Activated CD4-positive, alpha-beta T cell treated with anti-CD3 and anti-CD28 coated beads, Interleukin-2, amount 50 U/mL, for 16 hours (primary cell): Measurements from ENCODE around the gene FTO.
A peak's percentile ranks its signal among the peaks of the same experiment; 100 is the strongest.

ENCODE experiments used
- DNase-seq: peaks from one replicate; pipeline ENCODE4 v3.0.0-alpha.2; 2020

Gene FTO

DNA sequence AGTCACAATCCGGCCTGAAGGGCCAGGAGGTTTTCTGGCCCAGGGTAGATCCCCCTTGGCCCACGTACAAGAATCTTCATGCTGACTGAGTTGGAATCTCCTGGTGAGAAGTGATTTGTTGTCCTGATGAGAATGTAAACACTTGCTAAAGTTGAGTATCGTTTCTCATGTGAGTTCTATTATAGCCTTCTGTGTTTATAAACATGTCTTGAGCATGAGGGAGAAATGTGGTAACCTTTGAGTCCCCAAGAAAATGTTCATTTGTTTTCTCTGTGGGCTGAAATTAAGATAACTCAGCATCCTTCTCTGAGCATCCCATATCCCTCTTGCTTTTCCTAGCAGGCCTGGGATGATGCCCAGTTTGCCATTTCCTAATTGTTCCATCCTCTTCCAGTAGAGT lies 204.8 kb downstream of the FTO start:
- no peak for DNase-seq

DNA sequence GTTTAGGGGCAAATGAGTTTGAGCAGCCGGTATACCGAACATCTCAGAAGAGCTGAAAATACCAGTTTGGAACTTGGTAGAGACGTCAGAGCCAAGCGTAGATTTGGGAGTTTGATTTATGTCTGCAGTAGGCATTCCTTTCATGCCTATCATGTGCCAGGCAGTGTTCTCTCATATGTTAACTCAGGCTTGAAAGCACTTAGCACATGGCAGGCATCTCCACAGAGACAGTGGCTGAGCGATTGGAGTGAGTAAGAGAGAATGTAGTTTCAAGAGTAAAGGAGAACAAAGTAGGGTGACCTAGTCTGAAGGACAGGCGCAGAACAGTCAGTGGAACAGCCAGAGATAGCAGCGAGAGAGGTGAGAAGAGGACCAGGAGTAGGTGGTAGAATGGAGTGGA lies 207.0 kb downstream of the FTO start:
- DNase-seq, result no peak

DNA sequence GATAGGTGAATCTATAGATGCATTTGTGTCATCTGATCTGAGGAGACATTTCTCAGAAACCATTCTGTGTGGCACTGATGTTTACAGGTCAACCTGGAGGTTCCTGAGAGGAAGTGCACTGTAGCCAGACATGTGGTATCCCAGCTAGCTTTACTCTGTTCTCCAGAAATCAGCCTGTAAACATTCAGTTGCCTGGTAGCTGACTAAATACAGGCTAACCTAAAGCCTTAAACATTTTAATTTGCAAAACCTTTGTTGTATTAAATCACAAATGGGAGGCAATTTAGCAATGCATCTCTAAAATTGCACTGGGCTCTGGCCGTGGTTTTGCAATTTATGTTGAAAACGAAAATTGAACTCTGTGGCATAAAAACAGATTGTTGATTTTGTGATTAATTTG lies 207.6 kb downstream of the FTO start:
- no peak for DNase-seq

DNA sequence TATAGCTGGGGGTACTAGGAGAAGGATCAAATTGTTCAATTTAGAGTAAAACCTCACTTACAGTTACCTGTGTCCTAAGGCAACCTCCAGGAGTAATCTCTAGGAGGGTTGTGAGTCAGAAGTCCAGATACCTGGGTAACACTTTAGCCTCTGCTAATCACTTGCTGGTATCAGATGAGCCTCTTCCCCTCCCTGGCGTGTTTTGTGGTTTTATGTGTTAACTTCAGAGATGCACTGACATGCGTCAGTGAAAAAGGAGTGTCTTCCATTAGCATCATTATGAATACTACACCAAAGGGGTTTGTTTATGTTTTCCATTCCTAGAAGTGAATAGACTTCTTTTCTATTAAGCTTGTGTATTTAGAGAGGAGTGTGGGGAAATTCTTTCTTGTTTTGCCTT lies 208.2 kb downstream of the FTO start:
- DNase-seq, result peak; percentile 71

DNA sequence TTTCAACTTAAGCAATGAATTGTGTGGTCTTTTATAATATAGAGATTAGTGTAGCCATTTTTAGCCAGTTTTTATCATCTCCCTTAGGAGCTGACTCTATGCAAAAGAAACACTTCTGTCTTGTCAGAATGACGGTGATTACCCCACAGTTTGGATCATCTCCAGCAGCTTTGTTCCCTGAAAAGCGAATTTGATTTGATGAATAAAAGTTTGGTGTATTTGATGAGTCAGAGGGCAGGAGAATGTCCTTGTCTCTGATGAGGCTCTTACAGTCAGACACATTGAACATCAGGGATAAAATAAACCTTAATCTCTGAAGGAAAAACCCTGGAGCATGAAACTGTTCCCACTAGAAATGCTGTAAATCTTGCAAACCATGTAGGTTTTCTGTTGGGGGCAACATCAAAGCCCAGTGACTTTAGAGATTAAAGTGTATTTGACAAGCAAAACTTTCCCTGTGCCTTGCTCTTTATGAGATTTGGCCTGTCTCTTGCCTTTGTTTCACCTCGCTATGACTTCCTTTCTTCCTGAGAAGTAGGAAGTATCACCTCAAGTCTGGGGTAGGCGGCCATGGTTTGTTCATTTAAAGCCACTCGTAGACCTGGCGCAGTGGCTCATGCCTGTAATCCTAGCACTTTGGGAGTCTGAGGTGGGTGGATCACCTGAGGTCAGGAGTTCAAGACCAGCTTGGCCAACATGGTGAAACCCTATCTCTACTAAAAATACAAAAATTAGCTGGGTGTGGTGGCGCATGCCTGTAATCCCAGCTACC lies 209.3 kb downstream of the FTO start:
- no peak for DNase-seq

DNA sequence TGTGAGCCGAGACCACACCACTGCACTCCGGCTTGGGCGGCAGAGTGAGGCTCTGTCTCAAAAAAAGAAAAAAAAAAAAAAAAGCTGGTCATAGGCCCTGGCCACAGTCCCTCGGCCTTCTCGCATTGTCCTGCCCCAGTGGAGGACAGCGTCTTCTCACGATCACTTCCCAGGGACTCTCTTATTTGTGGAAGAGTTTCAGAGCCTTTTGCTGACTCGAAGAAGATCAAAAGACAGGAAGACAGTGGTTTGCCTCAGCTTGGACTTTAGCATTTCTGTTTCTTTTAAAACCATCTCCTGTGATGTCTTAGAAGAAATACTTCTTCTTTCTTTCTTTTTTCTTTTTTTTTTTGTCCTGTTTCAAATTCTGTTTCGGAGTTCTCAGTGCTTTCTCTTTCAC lies 210.0 kb downstream of the FTO start:
- DNase-seq, result no peak

DNA sequence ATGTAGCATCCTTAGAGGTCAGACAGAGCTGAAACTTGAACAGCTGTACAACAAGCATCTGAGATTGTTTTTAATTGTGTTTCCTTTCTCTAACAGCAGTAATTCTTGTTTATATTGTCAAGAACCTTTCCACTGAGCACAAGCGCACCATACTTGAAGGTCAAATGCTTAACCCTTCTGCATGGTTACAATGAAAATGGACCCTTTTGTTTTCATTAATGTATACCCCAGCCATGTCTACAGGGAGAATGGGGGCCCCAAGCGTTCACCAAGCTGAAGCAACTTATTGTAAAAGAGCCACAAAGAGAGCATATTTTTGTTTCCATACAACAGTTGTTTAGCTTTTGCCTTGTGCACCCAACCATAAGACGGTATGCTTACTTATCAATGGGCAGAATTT lies 210.8 kb downstream of the FTO start:
- DNase-seq, result no peak

DNA sequence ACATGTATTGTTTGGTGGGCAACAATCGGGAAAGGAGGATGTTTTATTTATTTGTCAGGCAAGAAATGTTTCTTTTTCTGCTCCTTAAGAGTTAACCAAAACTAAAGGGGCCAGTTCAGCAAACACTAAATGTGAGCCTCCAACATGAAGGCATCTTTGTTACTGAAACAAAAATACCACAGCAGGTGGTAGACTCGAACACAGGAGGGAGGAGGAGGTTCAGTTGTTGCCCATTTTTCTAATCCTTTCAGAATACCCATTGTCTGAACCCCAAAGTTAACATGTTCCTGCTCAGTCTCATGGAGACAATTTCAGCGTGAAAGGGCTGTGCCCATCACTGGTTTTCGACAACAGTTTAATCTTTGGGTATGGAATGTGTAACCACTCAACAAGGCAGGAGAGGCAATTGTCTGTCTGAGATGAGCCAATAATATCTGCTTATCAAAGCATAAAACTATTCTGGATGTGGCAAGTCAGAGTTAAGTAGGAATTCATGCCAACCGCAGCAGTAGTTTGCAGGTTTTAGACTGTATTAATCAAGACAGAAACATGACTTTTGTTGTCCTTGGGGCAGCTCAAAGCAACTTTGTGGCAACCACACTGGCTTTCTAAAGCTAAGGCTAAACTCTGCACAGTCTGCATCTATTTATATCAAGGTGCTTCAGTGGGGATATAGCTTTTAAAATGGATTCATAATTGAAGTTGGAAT lies 211.7 kb downstream of the FTO start:
- no peak for DNase-seq

DNA sequence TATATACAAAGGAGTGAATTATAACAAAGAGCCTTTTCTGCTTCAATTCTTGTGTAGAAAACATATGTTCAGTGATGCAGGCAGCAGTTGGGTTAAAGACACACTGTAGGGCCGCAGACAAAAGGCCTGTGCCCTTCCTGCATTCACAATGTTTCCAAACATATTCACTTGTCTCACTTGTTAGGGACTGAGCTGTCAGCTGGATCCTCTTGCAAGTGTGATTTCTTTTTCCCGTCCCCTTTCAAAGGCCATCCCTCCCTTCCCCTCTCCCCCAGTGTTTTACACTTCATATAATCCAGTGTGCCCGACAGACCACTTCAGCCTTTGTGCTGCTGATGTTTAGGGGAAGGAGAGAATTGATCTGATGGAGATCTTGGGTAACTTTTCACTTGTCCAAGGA lies 217.0 kb downstream of the FTO start:
- no peak for DNase-seq

DNA sequence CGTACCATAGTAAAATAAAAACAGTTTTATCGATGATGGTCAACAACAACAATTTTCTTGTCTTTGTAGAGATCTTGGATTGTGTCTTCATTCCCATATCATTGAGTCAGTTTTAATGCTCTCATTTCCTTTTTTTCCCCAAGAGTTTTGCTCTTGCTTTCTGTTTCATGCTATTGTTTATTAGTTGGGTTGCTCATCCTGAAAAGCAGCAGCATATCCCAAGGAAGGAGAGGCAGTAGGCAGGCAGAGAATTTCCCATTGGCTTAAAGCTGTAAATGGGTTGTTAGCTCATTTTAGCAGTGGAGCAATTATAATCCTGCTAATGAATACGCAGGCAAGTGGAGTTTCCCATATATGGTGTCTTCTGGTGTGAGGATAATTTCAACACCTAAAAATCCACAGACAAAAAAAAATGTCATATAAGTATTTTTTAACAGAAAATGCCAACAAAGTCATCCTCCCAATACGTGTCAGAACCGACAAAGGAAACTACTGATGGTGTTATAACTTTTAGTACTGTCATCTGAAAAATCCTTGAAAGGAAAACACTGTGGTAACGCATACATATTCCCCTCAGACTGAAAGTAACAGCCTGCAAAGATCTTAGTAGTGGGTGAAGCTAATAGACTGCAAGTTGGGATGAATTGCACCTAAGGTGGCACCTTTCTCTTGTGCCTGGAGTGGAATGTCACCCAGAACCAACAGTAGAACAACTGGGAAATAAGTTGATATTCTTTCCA lies 218.3 kb downstream of the FTO start:
- DNase-seq, result no peak

DNA sequence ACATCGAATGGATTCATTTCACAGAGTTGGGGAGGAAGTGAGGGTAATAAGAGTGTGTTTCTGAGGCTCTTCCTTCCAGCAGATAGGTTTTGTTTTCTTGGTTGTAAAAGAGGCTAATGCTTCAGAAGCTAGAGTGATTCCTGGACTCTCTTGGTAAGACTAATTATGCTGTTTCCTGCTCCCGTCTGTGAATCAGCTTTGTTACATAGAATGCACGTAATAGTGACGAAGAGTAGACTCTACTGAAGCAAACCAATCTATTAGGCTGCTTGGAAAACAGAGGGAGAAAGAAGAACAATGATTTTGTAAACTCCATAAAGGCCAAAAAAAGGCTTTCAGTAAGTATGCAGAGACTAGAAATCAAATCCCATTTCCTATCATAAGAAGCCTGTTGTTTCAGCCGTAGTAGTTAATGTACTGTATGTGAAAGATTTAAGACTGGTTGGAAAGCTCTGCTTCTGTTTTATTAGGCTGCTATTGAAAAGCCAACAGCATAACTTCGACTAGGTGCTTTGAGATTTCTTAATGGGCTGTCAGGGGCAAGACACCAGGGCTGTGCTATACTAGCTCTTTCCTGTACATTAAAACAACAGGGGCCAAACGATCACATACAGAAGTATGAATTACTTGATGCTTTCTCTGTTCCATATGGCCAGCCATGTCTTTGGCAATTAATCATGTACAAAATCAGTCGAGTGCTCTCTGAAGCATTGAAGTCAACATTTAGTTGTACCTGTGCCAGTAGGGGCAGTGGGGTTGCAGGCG lies 219.0 kb downstream of the FTO start:
- no peak for DNase-seq

DNA sequence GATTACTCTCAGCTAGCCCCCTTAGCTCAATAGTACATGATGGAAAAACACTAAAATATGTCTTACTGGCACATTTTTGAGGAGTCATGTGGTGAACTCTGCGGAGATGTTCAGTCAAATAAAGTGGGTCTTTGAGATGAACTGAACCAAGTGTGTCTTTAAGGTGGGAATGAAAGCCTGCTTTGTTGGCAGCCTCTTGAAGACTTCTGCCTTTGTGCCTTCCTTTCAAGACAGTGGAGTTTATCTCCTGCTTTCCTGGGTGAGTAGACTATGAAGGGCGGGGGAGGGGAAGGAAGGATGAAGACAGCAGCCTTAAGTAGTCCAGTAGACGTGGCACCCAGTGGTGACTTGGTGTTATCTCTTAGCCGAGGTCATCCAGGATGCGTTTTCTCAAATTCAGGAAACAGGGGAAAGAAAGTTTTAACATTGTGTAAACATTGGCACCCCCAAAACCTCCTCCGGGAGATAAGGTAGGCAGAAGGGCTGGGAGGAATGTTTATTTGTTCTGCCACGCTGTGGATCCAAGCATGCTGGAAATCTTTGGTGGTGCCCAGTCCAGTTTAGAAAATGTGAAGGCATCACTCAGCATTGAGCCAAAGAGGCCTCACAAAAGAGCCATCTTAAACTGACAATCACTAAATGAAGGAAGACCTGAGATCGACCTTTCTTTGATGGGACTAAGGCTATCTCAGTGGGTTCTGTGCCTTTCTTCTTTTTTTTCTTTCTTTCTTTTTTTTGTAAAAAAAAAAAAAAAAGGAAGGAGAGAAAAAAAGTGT lies 220.6 kb downstream of the FTO start:
- DNase-seq, result no peak

DNA sequence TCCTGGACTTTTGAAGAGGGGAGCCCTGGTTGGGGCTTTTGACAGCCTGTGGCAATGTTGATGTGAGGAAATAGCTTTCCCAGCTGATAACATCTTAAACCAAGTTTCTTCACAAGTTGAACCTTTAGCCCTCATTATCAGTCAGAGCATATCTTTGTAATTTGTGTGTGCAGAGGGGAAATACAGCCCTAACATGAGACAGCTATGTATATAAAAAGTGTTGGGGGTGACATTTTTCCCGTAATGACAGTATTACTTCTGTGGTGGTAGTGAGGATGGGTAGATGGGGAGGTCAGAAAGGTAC lies 221.1 kb downstream of the FTO start:
- no peak for DNase-seq

DNA sequence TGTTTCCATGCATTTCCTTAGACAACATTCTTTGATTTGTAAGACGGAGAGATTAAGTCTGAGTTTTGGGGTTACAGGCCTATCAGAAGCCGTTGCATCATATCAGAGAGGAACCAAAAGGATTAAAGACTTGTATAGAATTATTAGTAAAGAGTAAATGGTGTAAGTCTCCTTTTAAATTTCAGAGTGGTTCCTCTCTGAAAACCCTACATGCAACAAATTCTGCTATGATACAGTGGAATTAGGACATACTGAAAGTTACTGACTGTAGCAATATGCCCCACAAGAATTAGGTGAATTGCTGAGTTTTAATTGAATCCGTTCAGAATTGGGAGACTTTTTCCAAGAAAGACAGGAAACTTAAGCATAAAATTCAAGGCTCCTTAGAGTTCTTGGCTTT lies 221.6 kb downstream of the FTO start:
- no peak for DNase-seq

DNA sequence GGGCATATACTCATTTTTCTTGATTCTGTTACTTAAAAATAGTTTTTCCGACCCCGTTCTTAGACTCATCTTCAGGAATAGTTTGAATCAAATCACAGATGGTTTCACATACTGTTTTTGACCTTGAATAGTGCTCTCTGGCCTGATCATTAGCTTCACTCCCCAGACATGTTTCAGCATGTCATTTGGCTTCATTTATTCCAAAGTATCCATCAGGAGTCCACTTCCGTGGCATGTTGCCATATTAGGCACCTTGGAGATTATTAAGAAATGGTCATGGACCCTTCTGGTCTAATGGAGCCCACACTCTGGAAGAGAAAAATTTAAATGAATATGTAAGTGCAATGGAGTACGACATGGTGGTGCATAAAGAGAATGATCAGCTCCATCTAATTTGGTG lies 222.3 kb downstream of the FTO start:
- no peak for DNase-seq

DNA sequence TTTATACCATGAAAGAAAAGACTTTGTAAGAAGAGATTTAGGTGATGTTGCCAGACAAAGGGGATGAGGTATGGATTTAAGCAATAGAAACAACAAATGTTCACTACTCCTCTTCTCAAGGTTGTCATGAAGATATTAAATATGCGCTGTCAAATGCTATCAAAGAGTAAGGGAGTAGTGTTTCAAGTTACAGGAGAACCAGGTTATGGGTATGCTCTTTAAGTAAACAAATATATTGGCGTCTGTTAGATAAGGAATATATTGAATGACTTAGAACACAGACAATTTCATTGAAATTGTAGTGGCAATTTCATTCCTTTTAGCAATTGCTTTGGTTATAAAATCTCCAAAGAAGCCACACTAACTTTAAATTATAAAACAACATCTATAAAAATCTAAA lies 229.0 kb downstream of the FTO start:
- no peak for DNase-seq

DNA sequence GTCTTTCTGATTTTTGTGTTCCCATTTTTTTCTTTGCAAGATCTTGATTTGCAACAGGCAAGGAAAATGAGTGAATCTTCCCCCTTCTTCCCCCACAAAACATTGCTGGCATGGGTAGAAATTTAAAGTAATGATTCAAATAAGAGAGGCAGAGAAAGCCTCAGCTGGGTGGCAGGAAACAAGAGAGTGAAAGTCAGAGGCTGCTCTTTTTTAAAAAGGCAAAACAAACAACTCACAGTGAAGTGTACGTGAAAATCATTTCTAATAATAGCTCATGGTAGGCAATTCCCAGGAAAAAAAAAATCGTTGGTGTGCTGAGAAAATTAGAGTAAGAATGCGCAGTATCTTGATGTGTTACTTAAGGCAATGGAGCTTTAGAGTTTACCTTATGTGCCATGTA lies 229.5 kb downstream of the FTO start:
- no peak for DNase-seq

DNA sequence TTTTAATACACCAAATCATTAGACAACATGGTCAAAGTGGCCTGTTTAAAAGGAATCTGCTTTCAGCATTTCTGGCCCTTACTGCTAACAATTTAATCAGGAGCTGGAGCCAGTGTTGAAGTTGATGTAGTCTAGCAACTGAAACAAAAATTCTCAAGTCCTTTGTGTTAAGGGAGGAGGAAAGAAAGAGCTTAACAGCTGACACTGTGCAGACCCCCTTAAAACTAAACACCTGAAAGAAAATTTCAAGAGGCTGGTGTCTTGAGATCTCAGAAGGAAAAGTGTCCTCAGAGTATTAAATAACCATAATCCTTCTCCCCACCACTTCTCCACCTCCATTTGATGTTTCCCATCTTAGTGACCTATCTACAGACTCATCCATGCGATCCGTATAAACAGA lies 232.1 kb downstream of the FTO start:
- no peak for DNase-seq

DNA sequence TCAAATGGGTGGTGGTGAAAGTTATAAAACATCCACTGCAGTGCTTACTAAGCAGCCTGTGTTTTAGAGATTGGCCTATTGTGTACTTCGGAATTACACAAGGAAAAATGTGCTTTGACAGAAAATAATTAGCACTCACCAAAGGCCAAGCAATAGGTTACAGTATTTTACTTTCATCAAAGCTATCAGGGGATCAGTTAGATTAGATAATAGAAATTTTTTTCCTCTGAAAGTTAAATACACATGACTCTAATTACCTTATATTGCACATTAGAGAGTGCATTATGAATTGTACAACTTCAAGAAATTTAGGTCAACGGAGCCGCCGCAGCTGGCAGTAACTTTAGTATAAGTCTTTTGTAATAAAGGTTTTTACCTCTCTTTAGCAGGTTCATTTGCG lies 232.6 kb downstream of the FTO start:
- DNase-seq, result no peak

DNA sequence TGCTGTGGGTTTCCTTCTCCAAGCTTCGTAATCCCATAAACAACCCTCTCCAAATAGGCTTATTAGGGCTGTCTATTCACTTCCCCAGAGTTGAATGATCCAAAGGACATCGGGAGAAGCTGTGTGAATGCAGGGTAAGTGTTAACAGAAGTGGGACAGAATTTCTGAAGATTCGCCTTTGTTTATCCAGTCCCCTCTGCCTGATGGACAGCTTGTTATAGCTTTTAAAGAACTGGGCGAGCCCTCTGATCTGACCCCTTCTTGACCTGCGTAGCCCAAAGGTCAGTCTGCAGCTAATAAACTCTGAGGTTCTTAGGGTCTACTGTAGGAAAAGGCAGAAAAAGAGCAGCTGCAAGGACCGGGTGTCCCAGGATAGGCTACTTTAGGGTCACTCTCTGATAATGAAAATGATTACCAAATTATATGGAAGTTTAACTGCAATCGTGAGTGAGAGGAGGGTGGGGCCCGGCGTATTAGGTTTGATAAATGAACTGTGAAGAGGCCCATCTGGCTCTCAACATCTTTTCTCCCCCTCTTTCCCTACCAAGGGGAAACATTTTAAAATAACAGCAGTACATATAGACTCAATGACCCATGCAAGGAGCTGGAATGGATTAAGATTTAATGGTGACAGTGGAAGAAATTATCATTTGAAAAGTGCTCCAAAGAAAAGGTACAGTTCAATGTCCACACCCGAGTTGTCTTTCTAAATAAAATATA lies 233.4 kb downstream of the FTO start:
- DNase-seq, result no peak

DNA sequence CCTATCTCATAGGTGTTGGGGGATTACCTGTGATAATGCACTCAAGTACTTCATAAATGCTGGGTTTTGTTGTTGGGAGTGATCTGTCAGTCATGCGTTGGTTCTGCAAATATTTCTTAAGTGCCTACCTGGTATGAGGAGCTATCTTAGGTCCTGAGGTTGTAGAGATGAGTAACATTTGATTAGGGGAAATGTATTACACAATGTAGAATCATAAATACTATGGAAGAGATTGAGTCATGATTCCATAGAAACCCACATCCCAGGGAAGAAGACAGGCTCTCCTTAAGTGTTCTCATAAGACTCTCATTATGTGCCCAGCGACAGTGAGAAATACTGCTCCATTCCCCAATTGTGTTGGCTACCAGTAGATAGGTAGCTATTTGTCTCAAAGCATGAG lies 240.1 kb downstream of the FTO start:
- DNase-seq, result no peak

DNA sequence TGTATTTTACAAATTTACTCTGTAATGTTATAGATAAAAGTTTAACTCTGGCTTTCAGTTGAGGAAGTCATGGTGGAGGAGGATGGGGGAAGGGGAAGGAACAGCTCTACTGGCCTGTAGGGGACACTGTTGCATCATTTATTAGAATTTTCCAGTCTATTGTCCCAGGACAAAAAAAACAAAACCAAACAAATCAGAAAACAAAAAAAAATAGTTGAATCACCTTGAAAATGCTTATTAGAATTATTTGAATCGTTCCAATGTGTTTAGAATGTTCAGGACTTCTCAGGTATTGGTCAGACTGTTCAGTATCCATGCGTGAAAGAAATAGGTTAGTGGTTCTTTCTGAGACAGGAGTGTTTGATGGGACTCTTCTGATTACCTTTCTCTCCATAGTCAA lies 242.0 kb downstream of the FTO start:
- no peak for DNase-seq
